Activated gamma-delta T cell treated with Interleukin-2 at 50 U/mL for 16 hours (primary cell): ENCODE measurements around the gene ALK.

Experiments used
- DNase-seq: peaks from one replicate; pipeline ENCODE4 v3.0.0-alpha.2; 2020

The ALK gene

GRCh38 chr2:29475499-29475898, 445.9 kb downstream of the ALK start:
- no peak for DNase-seq

GRCh38 chr2:29469961-29470360, 451.4 kb downstream of the ALK start:
- no peak for DNase-seq

DNA sequence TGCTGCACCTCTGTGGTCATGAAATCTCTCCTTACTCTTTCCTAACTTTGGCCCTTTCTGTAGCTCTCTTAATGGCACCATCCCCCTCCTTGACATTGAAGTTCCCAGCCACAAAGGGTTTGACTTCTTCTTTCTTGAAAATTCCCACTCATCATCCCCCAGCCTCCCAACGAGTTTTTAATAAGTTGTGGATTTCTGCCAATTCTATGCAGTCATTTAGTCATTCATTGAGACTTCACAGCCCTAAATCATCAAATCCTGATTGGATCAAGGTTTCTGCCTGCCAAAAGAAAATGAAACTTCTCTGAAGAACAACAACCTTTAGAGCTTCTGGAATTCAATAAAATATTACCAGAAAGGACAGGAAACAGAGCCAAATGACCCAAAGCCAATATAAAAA, 451.9 kb downstream of the ALK start:
- no peak for DNase-seq

DNA sequence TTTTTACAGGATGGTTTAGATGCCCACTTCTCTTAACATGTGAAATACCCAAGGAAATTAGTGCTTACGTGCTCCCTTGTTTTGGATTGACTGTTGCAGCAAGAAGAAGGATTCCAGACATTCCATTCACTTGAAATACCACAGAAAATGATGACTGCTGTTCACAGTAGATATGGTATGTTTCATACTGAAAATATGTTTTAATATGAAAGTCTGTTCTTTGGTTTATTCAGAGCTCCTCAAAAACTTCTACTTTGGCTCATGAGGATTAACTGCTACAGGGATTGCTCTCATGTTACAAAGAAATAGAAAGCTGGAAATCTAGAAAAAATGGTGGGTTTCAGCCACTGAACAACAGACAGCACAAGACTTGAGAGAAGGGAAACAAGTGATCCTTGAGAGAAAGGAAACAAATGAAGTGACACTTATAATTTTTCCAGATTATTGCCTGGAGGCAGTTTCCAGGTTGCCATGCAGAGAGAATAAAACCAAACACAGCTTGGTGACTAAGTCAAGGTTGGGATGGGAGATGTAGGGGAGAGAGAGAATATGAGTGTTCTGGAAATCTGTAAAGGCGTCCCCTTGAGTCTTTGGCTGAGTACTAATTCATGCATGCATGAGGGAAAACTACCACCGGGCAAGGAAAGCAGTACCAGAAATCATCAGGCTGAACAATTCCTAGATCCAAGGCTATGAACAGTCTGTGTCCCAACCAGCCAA, 458.0 kb downstream of the ALK start:
- DNase-seq: no peak

- DNase-seq: no peak
Observed at GRCh38 chr2:29462293-29462692, 459.1 kb downstream of the ALK start.

DNA sequence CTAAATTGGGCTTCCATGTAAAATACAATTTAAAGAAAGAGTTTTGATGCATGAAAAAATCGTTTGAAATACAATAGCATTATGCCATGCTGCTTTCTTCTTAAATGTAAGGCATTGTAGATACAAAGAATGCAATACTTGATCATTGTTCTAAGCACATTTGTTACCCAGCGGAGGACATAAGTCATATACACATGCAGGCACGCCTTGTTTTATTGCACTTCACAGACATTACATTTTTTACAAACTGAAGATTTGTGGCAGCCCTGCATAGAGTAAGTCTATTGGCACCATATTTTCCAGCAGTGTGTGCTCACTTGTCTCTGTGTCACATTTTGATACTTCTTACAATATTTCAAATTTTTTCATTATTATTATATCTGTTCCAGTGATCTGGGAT, 461.2 kb downstream of the ALK start:
- no peak for DNase-seq

GRCh38 chr2:29459445-29460179, 461.8 kb downstream of the ALK start:
- DNase-seq: no peak

DNA sequence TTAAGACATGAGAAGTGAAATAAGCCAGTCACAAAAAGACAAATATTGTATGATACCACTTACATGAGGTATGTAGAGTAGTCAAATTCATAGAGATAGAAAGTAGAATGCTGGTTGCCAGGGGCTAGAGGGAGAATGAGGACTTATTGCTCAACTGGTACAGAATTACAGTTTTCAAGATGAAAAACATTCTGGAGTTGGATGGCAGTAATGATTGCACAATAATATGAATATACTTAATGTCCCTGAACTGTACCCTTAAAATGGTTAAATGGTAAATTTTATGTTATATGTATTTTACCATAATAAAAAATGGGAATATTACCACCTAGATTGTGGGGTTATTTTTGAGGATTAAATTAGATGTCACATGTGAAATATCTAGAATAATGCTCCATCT, 465.0 kb downstream of the ALK start:
- no peak for DNase-seq

DNA sequence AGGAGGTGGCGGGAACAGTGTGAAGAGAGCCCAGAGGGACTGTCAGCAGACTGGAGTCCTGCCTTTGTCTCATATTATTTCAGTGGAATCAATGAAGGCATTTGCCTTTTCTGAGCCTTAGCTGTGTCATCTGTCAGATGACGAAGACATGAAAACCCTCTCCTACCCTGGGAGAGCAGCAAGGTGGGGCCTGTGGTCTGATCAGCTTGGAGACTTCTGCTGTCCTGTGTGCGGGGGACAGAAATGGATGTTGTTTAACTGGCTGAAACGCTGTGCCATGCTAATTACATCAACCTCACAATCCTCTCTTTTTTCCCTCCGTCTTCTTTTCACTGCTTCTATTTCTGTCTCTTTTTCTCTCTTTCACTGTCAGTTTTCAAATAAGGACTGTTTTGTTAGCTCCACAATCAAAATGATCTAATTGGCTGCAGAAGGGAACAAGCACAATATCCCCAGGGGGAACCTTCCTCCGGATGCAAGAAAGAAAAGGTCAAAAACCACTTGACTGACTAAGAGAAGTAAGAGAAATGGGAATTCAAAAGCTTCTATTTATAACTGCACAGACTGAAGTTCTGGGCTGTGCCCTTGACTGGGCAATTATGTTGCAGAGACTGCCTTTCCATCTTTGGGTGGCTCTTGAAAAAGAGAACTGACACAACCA, 466.1 kb downstream of the ALK start:
- no peak for DNase-seq

GRCh38 chr2:29452036-29452435, 469.4 kb downstream of the ALK start:
- no peak for DNase-seq

GRCh38 chr2:29450596-29451222, 470.7 kb downstream of the ALK start:
- no peak for DNase-seq

GRCh38 chr2:29449499-29449898, 471.9 kb downstream of the ALK start:
- DNase-seq: no peak

GRCh38 chr2:29448096-29448688, 473.2 kb downstream of the ALK start:
- no peak for DNase-seq

DNA sequence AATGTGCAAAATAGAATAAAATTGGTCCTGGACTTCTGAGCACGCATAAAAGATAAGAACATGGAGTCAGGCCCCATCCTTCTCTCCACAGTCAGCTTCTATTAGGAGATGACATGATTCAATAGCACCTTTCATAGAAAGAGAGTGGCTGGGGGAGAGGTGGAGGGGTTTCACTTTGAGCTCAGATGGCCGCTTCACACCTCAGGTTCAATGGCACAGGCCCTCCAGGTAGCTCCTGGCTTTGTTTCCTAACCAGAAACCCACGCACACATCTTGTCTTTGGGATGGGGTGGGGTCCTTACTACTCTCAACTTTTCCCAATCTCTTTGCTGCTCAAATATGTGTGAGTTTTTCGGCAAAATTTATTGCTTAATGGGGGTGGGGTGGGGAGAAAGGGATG, 473.9 kb downstream of the ALK start:
- no peak for DNase-seq

- DNase-seq: no peak
Observed at GRCh38 chr2:29446847-29447246, 474.5 kb downstream of the ALK start.

DNA sequence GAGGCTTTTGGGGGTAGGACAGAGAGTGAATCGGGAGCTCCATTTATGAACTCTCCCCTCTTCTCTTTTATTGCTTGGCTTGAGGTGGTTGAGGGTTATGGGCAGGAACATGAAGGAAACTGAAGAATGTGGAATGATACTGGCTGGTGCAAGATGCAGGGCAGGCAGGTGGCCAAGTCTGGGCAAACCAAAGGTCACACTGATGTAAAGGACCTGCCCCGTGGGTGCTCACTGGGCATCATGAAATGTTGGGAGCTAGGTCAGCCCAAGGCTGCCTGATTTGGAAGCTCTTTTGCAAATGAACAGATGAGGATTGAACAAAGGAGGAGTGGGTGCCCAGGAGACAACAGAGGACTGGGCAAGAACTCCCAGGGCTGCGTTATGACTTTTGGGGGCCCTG, 477.2 kb downstream of the ALK start:
- no peak for DNase-seq

GRCh38 chr2:29443627-29444026, 477.8 kb downstream of the ALK start:
- no peak for DNase-seq

GRCh38 chr2:29443151-29443550, 478.2 kb downstream of the ALK start:
- DNase-seq: no peak

DNA sequence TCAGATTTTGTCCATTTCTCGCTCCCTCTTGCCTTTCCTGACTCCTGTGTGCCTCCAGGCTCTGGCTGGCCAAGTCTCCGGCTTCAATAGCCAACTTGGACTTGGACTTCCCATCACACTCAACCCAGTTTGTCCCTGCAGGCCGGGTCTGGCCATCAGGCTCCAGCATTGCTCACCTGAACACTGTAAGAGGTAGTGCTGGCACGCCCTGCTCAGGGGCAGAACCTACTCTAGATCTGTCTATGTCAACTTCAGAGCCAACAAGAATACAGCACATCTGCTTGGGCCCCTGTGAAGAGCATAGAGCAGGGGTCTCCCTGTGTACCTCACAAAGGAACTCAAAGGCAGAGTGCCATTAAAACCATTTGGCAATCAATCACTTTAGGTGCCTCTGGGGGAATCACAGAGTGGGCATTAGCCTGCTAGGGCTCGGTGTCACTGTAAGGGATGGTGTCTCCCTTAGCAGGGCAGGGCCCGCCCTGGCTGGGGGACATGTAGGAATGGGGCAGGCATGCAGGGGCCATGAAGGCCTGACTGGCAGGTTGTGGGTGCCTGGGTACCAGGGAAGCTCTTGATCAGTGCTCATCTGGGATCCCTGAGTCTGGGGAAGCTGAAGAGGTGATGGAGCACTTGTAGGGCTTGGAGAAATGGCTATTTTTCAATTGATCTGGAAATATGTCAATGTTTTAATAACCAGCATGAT, 480.3 kb downstream of the ALK start:
- no peak for DNase-seq

DNA sequence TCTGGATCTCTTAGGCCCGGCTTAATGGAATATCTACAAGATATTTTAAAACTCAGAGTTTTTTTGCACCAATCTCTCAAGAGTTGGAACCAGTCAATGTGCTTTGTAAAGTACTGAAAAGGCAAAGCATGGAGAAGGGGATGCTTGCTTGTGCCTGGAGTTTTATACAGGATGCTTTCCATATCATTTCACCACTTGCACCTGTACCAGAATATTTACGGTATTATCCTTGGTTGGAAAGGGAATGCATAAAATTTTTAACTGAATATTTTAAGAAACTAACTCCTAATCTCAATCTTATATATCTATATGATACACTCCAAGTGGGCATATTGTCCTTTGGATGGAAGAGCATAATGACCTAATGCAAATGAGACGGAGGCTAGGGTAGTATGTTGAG, 487.5 kb downstream of the ALK start:
- DNase-seq: no peak

DNA sequence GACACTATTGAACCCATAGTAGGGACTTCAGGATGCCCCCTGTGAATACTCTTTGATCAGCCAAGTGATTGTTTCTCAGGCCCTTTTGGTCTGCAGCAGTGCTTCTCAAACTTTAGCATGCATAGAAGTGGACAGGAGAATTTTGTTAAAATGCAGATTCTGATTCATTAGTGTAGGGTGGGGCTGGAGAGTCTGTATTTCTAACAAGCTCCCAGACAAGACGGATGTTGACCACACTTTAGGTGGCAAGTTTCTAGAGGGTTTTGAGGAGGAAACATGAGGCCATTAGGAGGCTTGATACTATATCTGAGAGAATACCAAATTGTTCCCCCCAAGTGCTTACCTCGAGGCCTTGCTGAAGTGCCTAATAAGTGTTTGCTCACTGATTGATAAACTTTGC, 488.3 kb downstream of the ALK start:
- DNase-seq: no peak

GRCh38 chr2:29431485-29431884, 489.9 kb downstream of the ALK start:
- no peak for DNase-seq
